GM06990 (cell line): Measurements from ENCODE around the gene KRI1.

ENCODE experiments used
- DNase-seq: peaks from one replicate; pipeline ENCODE4 v3.0.0-alpha.2; 2011; ENCODE audit not compliant: insufficient read length; ENCODE audit errors: extremely low read depth
- H3K27me3 ChIP-seq: replicated peaks from 2 replicates; pipeline ENCODE4 v1.6.0; 2011; ENCODE audit warnings: low read length; ENCODE audit not compliant: control insufficient read depth, insufficient read depth
- H3K36me3 ChIP-seq: 2 replicates; pipeline ENCODE4 v1.5.1; 2011; ENCODE audit warnings: low read length; ENCODE audit not compliant: control insufficient read depth, insufficient read depth
- H3K4me3 ChIP-seq: replicated peaks from 2 replicates; pipeline ENCODE4 v1.5.1; 2011; ENCODE audit warnings: low read depth, mild to moderate bottlenecking, control low read depth, low read length
- TF ChIP-seq, protein P1 (sequence below): IDR thresholded peaks from 2 replicates; pipeline ENCODE4 v1.5.1; 2011; ENCODE audit warnings: low read length, control low read depth, mild to moderate bottlenecking, inconsistent platforms; ENCODE audit not compliant: insufficient read depth, poor library complexity, severe bottlenecking

Gene KRI1

GRCh38 chr19:10517361-10517759 is 48.5 kb downstream of the KRI1 start, which contains the start of gene S1PR5:
Gene S1PR5 (minus strand): TSS chr19:10517447. CDS start chr19:10515011, 2,436 bp downstream.
- H3K27me3 ChIP-seq: peaks cover 7% of the 10 kb centered on the region
- H3K36me3 ChIP-seq: no peaks in the 10 kb centered on the region
- no peak for DNase-seq
- H3K4me3 ChIP-seq: no peak within 1 kb of the TSS
- TF ChIP-seq, protein P1, sequence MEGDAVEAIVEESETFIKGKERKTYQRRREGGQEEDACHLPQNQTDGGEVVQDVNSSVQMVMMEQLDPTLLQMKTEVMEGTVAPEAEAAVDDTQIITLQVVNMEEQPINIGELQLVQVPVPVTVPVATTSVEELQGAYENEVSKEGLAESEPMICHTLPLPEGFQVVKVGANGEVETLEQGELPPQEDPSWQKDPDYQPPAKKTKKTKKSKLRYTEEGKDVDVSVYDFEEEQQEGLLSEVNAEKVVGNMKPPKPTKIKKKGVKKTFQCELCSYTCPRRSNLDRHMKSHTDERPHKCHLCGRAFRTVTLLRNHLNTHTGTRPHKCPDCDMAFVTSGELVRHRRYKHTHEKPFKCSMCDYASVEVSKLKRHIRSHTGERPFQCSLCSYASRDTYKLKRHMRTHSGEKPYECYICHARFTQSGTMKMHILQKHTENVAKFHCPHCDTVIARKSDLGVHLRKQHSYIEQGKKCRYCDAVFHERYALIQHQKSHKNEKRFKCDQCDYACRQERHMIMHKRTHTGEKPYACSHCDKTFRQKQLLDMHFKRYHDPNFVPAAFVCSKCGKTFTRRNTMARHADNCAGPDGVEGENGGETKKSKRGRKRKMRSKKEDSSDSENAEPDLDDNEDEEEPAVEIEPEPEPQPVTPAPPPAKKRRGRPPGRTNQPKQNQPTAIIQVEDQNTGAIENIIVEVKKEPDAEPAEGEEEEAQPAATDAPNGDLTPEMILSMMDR: no peak

- no peak for DNase-seq
- no peak overlapping the region for H3K4me3 ChIP-seq
- TF ChIP-seq, protein P1: no peak
- H3K36me3 ChIP-seq: no peaks in the 10 kb centered on the region
- peaks cover 7% of the 10 kb centered on the region for H3K27me3 ChIP-seq
Measured at GRCh38 chr19:10516671-10517286, 49.0 kb downstream of the KRI1 start.

- peaks cover 7% of the 10 kb centered on the region for H3K27me3 ChIP-seq
- no peak overlapping the region for H3K4me3 ChIP-seq
- DNase-seq: no peak
- TF ChIP-seq, protein P1: no peak
- no peaks in the 10 kb centered on the region for H3K36me3 ChIP-seq
Measured at GRCh38 chr19:10516064-10516385, 49.8 kb downstream of the KRI1 start.

- no peak for DNase-seq
- H3K27me3 ChIP-seq: peaks cover 7% of the 10 kb centered on the region
Measured at GRCh38 chr19:10514211-10515145, 51.3 kb downstream of the KRI1 start.

DNA sequence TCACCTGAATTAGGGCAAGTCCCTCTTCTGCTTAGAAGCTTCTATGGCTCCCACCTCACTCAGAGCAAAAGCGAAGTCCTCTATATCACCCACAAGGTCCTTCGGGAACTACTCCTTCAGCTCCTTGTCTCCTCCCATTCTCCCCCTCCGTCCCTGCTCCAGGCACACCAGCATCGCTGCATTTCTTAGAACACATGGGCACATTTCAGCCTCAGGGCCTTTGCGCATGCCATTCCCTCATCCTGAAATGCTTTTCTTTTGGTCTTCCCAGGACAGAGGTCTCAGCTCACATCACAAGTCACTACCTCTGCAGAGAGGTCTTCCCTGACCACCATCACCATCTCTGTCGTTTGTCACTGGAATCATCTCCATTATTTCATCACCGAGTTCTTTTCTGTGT is 52.6 kb downstream of the KRI1 start:
- TF ChIP-seq, protein P1: no peak
- no peaks in the 10 kb centered on the region for H3K36me3 ChIP-seq
- peaks cover 6% of the 10 kb centered on the region for H3K27me3 ChIP-seq
- DNase-seq: no peak
- no peak overlapping the region for H3K4me3 ChIP-seq

More at GRCh38 chr19:10514211-10515145, 51.3 kb downstream of the KRI1 start:
- TF ChIP-seq, protein P1: no peak
- no peak overlapping the region for H3K4me3 ChIP-seq
- H3K36me3 ChIP-seq: no peaks in the 10 kb centered on the region
